GM19328 (cell line): Measurements from ENCODE around the gene SP2.

Source experiments
- ATAC-seq: cut with Tn5 transposase; IDR thresholded peaks from one replicate; pipeline ENCODE4 v1.9.1; 2021; ENCODE audit warnings: mild to moderate bottlenecking, moderate library complexity; ENCODE audit not compliant: unreplicated experiment

The SP2 gene

DNA sequence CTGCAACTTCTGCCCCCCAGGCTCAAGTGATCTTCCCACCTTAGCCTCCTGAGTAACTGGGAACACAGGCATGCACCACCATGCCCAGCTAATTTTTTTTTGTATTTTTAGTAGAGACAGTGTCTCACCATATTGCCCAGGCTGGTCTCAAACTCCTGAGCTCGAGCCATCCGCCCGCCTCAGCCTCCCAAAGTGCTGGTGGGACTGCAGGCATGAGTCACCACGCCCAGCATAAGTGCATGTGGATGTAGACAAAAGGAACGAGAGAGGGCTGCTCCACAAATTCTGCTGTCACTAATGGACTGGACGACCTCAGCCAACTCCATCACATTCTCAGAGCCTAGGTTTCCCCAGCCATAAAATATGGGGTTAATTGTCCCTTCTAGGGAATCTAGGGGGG lies 7.7 kb upstream of the SP2 start:
- ATAC-seq, result no peak

DNA sequence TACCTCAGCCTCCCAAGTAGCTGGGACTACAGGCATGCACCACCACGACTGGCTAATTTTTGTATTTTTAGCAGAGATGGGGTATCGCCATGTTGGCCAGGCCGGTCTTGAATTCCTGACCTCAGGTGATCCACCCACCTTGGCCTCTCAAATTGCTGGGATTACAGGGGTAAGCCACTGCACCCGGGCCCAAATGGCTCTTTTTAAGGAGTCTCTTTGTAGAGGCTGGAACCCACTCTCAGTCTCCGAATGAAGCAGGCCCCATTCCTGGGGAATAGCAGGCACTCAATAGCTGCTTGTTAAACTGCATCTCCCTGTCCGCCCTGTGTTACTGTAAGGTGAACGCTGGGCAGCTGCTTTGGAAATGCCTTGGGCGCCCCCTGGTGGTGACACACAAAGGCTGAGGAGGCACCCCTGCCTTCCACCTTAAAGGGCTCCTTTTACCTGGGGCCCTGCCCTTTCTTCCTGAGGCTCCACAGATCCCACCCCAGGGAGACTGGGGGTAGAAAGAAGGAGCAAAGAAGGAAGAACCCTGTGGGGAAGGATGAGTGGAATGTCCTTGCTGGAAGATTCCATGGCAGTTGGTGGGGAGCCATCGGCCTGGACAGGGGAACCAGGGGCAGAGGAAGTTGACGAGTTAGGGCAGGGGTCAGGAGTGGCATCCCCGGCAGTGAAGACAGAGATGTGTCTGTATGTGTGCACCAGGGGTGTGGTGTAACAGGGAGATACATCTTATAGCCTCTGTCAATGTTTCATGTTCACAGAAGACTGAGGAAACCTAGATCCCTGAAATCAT lies 6.1 kb upstream of the SP2 start:
- ATAC-seq, result no peak

DNA sequence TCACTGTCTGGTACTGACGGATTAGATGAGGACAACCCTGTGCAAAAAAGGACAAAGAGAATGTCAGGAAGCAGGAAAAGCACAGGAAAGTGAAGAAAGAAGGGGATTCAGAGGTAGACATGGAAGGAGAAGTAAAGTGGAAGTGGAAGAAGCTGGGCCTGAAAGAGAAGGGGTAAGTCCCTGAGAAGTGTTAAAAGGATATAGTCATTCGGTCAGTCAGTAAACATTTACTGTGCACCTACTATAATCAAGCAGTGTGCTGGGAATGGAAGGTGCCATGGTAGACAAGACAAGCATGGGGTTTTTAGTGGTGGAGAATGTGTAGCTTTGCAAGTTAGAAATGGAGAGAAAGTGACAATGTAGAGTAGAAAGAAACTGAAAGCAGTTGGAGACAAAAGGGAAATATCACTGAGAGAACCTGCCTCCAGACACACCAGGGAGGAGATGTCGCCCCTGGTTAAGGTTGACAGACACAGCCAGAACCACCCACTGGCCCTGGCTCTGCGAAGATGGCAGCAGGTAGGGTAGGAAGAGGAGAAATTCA lies 4.4 kb upstream of the SP2 start:
- no peak for ATAC-seq

DNA sequence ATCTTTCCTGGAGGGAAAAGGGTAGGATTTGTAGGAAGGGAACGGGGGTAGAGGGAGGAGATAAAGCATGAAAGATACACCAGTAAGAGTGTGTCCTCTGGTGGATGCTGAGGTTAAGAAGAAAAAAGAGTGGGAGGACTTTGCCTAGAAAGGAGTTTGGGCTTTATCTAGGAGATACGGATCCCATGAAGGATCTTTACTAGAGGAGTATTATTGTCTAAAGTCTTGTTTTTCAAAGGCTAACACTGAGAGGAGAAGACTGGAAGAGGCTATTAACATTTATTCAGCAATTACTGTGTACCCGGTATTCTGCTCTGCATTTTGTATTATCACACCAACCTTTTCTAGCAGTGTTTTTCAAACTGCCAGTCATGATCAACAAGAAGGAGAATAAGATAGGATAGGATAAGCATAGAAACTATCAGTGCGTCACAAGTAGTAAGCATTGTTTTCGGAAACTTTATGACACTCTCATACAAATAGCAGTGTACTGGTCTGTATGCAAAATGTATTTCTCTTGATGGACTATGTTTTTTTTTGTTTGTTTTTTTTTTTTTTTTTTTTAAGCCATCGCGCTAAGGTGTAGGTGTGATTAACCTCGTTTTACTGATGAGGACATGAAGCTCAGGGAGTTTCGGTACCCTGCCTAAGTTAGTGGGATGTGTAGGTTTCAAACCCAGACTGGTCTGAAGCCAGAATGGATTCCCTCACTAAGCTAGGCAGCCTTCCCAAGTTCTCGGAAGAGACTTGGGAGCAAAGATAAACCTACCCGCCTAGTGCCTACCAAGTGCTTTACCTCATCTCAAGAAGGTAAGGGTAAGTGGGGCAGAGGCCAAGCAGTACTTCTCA lies 1.3 kb upstream of the SP2 start:
- no peak for ATAC-seq

DNA sequence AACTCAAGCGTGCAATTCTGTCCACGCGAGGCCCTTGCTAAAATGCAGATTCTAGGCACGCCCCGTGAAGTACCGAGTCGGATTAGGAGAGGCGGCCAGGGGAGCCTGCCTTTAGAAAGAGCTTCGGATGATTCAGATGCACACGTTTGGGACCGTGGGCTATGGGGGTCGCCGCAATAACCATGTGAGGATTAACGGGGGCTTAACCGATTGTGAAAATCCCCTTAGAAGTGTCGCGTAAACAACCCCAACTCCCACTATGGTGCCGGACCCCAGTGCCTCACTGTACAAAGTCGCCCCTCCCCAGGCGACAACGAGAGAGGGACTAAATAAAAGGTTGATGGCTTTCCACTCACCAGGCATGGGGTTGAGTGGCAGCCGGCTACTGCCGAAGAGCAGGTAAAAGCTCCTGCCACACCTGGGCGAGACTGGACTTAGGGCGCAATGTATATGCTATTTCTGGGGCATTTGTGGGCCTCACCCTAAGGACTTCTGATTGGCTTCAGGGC lies 635 bp upstream of the SP2 start:
- ATAC-seq, result no peak

DNA sequence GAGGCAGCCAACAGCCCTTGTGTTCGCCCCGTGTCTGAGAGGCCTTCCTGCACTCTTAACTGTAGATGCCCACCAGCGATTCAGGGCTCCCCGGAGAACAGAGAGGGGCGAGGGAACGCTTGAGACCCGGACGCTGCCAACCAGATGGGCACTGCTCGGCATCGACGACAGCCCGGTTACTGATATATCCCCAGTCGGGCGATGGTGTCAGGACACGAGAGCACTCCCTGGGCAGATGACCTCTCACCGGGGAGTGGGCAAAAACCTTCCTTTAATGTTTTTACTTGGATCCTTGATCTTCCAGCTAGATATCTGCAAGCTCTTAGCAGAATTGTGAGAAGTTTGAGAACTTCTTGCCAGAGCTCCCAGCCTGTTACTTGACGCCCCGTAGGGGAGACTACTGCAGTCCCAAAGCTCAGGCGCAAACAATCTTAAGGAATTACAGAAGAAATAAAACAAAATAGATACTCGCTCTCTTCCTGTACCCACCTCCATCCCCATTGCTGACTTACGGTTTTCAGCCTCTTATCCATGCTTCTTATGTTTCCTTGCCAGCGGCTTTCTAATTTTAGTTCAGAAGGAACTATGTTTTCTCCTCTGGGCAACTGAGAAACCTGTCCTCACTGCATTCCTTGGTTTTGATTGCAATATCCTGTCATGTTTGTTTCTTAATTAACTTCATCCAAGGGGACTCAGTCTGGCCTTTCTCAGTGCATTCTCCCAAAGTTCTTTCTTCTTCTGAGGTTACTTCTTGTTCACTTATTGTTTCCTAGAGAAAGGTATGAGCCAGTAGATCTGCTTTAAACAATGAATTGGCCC lies 845 bp downstream of the SP2 start:
- no peak for ATAC-seq

DNA sequence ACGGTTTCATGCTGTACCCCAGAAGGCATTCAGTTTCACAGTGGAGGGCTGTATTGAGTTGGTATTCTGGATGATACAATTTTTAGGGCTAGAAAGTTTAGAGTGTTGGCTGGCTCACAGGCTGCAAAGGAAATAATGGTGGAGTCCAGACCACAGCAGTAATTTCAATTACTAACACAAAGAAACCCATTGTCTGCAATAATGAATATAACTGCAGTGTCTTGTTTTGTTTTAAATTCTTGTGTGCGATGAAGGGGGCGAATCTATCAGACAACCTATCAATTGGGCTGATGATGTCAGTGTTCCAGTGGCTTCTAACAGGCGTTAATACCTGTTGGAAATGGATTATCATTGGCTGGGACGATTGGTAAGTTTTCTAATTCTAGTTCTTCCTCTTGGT lies 1.5 kb downstream of the SP2 start:
- no peak for ATAC-seq

DNA sequence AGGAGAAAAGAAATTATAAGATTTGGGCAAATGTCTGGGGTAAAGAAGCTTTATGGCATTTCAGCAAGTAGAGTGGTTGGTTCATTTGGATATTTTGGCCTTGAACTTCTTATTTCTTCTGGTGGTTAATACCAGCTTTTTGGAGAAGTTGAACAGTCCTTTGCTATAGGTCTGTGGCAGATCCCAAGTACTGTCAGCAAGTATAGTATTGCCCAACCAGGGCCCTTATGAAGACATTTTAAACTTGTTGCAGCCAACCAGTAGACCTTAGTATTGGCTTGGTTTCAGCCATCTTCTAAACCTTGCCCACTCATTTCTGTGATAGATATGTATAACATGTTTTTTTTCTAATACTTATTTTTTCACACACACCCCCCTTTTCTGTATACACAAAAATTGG lies 2.2 kb downstream of the SP2 start:
- ATAC-seq, result no peak

DNA sequence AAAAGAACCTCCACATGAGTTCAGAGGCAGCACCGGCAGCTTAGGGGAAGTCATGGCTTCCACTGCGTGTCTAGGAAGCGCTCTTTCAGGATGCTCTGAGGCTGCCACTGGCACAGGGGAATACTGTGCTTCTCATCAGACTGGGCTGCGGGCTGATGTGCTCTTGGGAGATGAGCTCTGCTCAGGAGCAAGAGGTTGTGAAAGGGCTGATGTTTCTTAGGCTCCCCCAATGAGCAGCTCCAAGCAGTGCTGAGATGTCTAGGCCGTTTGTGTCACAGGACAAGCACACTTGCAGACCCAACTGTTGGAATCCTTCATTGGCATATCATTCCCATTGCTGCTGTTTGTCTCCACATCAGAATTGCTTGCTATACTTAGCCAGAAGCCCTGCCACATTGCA lies 3.6 kb downstream of the SP2 start:
- ATAC-seq, result no peak

DNA sequence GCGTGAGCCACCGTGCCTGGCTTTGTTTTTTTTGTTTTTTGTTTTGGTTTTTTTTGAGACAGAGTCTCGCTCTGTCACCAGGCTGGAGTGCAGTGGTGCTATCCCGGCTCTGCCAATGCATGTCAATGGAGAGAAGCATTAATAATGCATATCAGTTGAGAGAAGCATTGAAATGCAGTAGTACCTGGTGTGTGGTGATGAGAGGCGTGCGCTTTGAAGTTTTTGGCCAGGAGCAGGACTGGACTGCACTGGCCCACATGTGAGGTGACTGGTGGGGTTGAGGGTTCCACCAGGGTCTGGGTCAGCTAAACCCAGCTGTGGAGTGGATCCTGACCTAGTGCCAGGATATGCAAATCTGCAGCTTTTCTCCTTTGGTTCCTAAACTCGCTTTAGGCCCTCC lies 5.4 kb downstream of the SP2 start:
- no peak for ATAC-seq

DNA sequence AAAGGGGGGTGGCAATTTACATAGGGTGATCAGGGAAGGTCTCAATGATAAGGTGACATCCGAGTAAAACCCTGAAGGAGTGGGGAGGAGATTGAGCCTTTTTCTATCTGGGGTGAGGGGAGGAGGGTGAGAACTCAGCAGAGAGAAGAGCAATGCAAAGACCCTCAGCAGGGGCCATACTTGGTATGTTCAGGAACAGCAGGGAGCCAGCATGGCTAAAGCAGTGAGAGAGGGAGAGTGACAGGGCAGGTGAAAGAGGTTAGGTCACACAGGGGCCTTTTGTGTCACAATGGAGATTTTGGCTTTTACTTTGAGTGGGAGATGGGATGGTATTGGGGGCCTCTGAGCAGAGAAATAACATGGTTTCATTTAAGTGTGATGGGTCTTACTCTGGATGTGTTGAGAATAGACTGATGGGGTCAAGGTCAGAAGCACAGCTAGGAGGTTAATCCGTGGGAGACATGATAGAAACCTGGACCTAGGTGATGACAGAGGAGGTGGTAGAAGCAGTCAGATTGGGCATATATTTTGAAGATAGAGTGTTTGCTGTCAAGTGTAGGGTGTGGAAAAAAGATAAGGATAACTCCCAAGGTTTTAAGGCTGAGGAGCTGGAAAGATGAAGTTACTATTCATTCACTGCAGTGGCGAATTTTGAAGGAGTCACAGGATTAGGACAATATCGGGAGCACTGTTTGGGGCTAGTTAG lies 6.2 kb downstream of the SP2 start:
- no peak for ATAC-seq

DNA sequence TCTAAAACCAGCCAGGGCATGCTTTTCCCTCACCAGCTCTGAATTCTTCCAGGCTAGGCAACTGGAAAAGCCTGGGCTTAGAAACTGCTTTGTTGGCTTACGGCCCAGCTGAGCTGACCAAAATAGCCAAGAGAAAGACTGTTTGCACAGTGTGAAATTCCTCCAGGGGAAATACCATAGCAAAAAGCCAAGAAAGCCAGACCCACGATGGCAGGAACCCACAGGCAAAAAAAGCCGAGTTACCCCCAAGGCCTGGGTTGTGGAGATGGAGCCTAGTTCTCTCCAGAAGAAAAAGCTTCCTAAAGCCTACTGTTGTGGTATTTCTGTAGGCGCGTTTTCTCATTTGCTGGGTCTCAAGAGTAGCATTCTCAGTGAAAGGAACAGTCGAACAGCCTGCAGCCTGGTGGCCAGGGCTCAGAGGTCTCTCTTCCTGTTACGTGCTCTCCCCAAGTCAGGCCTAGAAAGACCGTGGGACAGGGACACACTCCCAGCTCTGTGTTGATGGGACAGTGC lies 9.2 kb downstream of the SP2 start:
- ATAC-seq, result no peak

DNA sequence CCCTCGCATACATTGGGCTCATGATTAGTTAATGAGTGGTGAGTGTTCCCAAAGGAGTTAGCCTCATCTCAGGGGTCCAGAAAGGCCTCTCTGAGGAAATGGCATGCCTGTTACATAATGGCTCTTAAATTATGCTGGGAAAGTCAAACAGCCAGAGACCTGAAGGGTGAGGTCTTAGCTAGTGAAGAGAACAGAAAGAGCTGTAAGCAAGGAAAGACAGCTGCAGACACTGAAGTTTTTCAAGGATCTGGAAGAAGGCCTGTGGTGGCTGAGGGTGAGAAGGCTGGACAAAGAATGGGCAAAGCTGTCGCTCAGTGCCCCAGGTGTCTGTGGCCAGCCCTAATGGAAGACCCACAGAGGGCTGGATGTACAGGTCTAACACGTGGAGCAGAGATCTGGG lies 10.4 kb downstream of the SP2 start:
- ATAC-seq, result no peak

DNA sequence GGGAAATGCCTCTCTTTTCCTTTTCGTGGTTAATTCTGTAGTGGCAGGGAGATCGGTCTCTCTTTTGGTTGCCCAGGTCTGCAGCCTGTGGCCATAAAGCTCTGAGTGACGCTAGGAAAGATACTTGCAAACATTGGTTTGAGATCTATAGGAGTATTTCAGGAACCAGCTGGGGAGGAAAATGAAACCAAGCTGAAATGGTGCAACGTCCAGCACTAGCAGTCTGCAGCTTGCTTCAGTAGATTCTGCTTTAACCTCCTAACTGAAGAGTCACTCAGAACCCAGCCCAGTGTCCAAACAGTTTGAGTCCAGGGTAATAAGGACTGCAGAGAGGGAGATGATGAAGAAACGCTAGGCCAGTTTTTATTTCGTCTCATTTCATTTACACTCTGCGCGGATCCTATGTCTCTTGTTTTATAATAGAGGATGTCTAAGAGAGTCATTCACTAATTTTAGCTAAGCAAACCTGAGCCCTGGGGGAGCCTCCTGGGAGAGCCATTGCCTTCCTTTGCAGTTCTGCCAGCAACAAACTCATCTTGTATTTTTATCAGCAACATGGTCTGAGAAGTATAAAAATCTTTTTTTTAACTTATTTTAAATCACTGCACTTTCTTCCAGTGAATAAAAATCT lies 12.0 kb downstream of the SP2 start:
- ATAC-seq, result no peak

DNA sequence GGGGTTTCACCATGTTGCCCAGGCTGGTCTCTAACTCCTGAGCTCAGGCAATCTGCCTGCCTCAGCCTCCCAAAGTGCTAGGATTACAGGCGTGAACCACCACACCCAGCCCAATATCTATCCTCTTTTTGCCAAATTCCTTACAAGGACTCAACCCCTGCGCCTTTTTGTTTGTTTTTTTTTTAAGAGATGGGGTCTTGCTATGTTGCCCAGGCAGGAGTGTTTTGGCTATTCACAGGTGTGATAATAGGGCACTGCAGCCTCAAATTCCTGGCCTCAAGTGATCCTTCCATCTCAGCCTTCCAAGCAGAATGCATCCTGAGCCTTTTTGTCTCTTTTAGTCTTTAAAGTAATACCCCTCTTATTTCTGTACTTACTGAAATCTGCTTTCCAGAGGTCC lies 17.0 kb downstream of the SP2 start:
- no peak for ATAC-seq

DNA sequence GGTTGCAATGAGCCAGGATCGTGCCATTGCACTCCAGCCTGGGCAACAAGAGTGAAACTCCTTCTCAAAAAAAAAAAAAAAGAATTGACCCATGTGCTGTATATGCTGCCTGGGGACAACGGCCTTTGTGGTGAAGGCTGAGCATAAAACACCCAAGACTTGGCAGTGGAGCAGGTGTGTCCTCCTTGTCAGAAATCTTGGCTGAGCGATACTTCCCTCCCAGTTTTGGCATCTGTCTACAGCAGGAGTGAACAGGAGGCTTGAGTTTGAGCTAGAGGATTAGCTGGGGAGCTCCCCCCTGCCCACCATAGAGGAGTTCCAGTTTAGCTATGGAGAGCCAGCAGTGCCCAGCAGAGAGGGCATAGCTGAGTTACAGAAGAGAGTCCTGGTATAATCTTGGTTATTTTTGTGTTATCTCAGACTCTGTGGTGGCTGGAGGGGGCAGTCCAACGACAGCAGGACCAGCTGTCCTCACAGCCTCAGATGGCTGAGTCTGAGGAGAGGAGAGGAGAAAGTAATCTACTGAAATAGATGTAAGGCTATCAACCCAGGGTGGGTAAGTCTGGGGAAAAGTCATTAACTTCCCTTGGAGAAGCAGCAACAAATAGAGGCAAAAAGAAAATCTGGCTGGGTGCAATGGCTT lies 18.4 kb downstream of the SP2 start:
- no peak for ATAC-seq

DNA sequence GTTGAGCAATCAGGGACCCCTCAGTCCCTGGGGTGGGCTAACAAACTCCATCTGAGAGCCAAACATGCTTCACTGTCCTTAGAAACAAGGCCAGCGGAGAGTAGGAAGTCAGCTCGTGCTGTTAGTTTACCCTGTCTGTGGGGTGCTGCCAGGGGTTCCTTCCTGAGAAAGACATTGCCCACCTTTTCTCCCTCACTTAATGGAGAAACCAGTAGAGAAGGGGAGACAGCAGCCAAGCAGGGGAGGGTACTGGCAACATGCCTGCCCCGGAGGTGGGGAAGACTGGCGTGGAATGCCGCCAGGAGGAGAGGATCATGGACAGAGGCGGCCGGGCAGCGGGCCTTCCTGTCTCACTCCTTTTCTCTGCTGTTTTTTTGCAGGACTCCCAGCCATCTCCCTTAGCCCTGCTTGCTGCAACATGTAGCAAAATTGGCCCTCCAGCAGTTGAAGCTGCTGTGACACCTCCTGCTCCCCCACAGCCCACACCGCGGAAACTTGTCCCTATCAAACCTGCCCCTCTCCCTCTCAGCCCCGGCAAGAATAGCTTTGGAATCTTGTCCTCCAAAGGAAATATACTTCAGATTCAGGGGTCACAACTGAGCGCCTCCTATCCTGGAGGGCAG lies 19.9 kb downstream of the SP2 start:
- ATAC-seq, result no peak

DNA sequence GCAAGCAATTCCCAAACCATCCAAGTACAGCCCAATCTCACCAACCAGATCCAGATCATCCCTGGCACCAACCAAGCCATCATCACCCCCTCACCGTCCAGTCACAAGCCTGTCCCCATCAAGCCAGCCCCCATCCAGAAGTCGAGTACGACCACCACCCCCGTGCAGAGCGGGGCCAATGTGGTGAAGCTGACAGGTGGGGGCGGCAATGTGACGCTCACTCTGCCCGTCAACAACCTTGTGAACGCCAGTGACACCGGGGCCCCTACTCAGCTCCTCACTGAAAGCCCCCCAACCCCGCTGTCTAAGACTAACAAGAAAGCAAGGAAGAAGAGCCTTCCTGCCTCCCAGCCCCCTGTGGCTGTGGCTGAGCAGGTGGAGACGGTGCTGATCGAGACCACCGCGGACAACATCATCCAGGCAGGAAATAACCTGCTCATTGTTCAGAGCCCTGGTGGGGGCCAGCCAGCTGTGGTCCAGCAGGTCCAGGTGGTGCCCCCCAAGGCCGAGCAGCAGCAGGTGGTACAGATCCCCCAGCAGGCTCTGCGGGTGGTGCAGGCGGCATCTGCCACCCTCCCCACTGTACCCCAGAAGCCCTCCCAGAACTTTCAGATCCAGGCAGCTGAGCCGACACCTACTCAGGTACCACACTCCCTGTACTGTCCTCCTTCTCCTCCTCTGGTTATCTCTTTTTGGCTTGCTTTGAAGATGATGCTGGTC lies 20.6 kb downstream of the SP2 start:
- ATAC-seq, result no peak
